ENCODE results near the gene SLC10A1.

GRCh38 chr14:69796797-69797500 is at the start of gene SLC10A1:
- TF ChIP-seq CTCF (conservative IDR thresholded peaks at IDR 0.05; ENCODE audit: low read length) (no peak), EZH2phosphoT487 (IDR thresholded peaks at IDR 0.05; ENCODE audit: borderline replicate concordance, low read depth, low read length) (no peak)

Data from OCI-LY7 (cell line).